ENCODE data around the gene UBASH3A. TPM values are rescaled to one million over a fixed set of nuclear protein-coding genes. Genes with fewer than 3 reads are reported as not detected.
A peak's percentile ranks its signal among the peaks of the same experiment; 100 is the strongest.

UBASH3A gene
- polyA plus RNA-seq, 2 of the 4 experiments (the other 2 are of a cell fraction): not detected

DNA sequence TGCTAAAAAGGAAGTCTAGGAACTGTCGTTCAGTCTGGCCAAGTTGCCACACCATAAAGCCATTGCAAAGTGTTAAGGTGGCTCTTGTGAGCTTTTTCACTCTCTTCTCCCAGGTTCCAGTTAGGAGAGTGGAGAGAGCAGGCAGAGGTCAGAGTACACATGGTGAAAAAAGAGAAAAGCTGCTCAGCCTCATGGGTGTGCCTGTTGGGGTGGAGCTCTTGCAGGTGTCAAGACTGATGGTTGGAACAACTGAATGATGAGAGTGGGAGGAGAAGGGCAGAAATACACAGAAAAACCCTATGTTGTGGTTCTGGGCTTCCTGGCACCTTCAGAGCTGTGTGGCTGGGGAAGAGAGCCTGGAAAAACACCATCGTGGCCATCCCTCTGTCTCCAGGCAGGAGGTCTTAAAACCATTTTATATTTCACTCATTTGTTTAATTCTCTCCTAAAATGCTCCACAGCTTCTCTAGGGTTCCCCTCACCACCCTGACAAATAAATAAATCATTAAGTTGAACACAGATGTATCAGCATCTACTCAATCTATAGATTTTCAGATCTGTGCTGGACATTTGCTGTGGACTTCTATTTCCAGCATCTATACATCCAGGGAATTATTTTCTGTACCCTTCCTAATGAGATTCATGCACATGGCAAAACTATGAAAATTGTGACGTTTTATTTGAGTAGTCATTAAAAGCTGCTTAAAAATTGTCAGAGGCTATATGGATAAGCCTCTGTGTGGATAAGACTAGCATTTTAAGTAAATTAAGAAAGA, 17.5 kb downstream of the UBASH3A start:
- POLR2A ChIA-PET: no interaction called here
- no peaks in the 10 kb centered on the region; the same call in 2 of the 3 replicates for H3K9me3 ChIP-seq
- H3K4me1 ChIP-seq: no peaks in the 10 kb centered on the region
- no peak overlapping the region for H3K4me2 ChIP-seq
- TF ChIP-seq HOXB13 (CRISPR knock-in tag; IDR thresholded peaks at IDR 0.05; ENCODE audit: low read depth): no peak
- TF ChIP-seq, protein P1, sequence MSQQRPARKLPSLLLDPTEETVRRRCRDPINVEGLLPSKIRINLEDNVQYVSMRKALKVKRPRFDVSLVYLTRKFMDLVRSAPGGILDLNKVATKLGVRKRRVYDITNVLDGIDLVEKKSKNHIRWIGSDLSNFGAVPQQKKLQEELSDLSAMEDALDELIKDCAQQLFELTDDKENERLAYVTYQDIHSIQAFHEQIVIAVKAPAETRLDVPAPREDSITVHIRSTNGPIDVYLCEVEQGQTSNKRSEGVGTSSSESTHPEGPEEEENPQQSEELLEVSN (IDR thresholded peaks at IDR 0.05; ENCODE audit: borderline replicate concordance, low read depth): no peak
- WGBS (ENCODE audit: missing lambda C conversion rate): 28% methylated on average over 3 of the region's 3 CpGs
- H3K4me3 ChIP-seq: no peak overlapping the region
- CTCF ChIA-PET: interaction anchor here (1.0 to 1.1 kb wide), 2 partner anchors 9 to 276 kb away, joined by 3 read pairs; no protein-coding TSS in a partner anchor
- ATAC-seq (no peak), FAIRE-seq (no peak), DNase-seq (ENCODE audit: low read depth in 1 of 2, low spot score in 1 of 2) (no peak)
- H3K27ac ChIP-seq: no peak overlapping the region

DNA sequence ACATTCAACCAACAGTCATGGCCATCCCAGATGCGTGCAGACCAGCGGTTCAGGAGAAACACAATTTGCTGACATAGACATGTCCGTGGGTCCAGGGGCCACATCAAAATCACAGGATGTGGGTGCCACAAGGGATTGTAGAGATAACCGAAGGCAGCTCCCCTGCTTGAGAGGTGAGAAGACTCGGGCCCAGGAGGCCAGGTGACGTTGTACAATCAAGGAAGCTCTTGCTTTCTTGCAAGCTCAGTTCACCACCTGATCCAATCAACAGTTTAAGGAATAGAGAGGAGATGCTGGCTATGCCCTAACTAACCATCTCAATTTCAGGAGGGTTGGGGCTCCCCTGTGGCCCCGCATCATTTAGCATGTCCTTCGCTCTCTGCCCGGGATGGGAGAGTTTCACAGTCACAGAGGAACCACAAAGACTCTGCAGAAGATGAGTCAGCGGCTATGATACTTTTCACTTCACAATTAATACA, 19.5 kb downstream of the UBASH3A start:
- TF ChIP-seq CBX8 (IDR thresholded peaks at IDR 0.05) (no peak), MAFK (IDR thresholded peaks at IDR 0.05; ENCODE audit: partially characterized antibody) (peak; percentile 38)
- TF ChIP-seq, protein P2, sequence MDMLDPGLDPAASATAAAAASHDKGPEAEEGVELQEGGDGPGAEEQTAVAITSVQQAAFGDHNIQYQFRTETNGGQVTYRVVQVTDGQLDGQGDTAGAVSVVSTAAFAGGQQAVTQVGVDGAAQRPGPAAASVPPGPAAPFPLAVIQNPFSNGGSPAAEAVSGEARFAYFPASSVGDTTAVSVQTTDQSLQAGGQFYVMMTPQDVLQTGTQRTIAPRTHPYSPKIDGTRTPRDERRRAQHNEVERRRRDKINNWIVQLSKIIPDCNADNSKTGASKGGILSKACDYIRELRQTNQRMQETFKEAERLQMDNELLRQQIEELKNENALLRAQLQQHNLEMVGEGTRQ (IDR thresholded peaks at IDR 0.05): no peak
- Histone ChIP-seq H3K4me2 (no peak overlapping the region), H3K27ac (no peak overlapping the region), H3K4me3 (no peak overlapping the region), H3K9me3 (no peaks in the 10 kb centered on the region; the same call in 2 of the 3 replicates), H3K4me1 (no peaks in the 10 kb centered on the region)
- ATAC-seq (no peak), DNase-seq (ENCODE audit: low read depth in 1 of 2, low spot score in 1 of 2) (no peak), FAIRE-seq (no peak)
- ChIA-PET CTCF (interaction anchor here (1.1 kb wide), 1 partner anchor 18 kb away, joined by 3 read pairs; no protein-coding TSS in a partner anchor), POLR2A (no interaction called here)
- WGBS (ENCODE audit: missing lambda C conversion rate): 54% methylated on average over 10 of the region's 10 CpGs

DNA sequence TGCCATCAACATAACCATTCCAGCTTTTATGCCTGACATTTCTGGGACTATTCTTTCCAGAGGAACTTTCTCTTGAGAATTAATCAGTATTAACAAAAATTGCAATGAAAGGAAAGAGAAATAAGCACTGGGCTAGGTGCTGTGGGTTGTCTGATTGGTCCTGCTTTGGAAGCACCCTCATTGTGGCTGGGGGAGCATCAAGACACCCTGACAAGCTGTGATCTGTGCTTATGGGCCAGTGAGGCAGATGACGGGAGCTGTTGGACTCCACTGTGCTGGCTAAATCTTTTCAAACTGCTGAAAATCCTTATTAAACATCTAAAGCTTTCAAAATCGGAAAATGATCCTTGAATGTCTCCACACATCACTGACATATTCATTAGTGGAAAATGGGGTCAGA, 20.0 kb downstream of the UBASH3A start:
- WGBS (ENCODE audit: missing lambda C conversion rate): 23% methylated on average over 2 of the region's 2 CpGs
- DNase-seq (ENCODE audit: low read depth in 1 of 2, low spot score in 1 of 2) (no peak), FAIRE-seq (no peak), ATAC-seq (no peak)
- CTCF ChIA-PET: interaction anchor here (1.1 kb wide), 1 partner anchor 19 kb away, joined by 3 read pairs; no protein-coding TSS in a partner anchor
- Histone ChIP-seq H3K4me1 (no peaks in the 10 kb centered on the region), H3K4me2 (no peak overlapping the region), H3K4me3 (no peak overlapping the region), H3K27ac (no peak overlapping the region), H3K9me3 (no peaks in the 10 kb centered on the region; the same call in 2 of the 3 replicates)
- no peak for TF ChIP-seq EHMT2 (IDR thresholded peaks at IDR 0.05; ENCODE audit: low read depth)
- TF ChIP-seq SREBF2 (IDR thresholded peaks at IDR 0.05): no peak
- TF ChIP-seq CHD4 (IDR thresholded peaks at IDR 0.05; ENCODE audit: borderline replicate concordance): no peak
- TF ChIP-seq, protein P3, sequence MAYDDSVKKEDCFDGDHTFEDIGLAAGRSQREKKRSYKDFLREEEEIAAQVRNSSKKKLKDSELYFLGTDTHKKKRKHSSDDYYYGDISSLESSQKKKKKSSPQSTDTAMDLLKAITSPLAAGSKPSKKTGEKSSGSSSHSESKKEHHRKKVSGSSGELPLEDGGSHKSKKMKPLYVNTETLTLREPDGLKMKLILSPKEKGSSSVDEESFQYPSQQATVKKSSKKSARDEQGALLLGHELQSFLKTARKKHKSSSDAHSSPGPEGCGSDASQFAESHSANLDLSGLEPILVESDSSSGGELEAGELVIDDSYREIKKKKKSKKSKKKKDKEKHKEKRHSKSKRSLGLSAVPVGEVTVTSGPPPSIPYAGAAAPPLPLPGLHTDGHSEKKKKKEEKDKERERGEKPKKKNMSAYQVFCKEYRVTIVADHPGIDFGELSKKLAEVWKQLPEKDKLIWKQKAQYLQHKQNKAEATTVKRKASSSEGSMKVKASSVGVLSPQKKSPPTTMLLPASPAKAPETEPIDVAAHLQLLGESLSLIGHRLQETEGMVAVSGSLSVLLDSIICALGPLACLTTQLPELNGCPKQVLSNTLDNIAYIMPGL (CRISPR knock-in tag; IDR thresholded peaks at IDR 0.05; ENCODE audit: borderline replicate concordance): no peak
- POLR2A ChIA-PET: no interaction called here

DNA sequence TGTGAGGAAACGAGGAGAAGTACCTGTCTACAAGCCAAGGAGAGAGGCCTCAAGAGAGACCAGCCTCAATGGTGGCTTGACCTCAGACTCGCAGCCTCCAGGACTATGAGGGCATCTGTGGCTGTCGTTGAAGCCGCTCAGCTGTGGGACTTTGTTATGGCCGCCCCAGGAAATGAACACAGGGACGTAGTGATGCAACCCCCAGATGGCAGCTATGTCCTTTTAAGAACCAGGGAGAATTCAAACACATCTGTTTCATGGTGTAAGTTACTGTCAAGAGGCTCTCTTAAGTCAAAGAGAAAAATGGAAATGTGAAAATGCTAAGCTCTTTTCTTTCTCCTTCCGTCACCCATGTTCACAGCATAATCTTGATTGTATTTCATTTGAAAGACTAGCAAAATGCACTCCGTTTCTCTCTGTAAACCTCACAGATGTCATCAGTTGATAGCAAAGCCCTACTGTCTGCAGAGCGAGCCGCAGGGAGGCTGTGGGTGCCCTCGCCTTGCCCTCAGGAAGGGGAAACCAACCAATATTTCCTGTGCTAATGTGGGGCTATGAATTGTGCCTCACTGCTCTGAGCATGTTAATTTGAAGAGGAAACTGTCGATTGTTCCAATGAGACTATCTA, 21.3 kb downstream of the UBASH3A start:
- no peak overlapping the region for H3K4me3 ChIP-seq
- no peak overlapping the region for H3K4me2 ChIP-seq
- DNase-seq (ENCODE audit: low read depth in 1 of 2, low spot score in 1 of 2): no peak
- H3K9me3 ChIP-seq: no peaks in the 10 kb centered on the region; the same call in 2 of the 3 replicates
- WGBS (ENCODE audit: missing lambda C conversion rate): 50% methylated on average over 7 of the region's 12 CpGs
- CTCF ChIA-PET: interaction anchor here (1.0 kb wide), 1 partner anchor 115 kb away, joined by 3 read pairs; no protein-coding TSS in a partner anchor
- POLR2A ChIA-PET: no interaction called here
- no peak overlapping the region for H3K27ac ChIP-seq
- ATAC-seq: no peak
- TF ChIP-seq MYC (IDR thresholded peaks at IDR 0.05; ENCODE audit: borderline replicate concordance, low read length) (no peak), TP53 (CRISPR knock-in tag; IDR thresholded peaks at IDR 0.05) (no peak), HDAC2 (IDR thresholded peaks at IDR 0.05) (no peak)
- TF ChIP-seq, protein P4, sequence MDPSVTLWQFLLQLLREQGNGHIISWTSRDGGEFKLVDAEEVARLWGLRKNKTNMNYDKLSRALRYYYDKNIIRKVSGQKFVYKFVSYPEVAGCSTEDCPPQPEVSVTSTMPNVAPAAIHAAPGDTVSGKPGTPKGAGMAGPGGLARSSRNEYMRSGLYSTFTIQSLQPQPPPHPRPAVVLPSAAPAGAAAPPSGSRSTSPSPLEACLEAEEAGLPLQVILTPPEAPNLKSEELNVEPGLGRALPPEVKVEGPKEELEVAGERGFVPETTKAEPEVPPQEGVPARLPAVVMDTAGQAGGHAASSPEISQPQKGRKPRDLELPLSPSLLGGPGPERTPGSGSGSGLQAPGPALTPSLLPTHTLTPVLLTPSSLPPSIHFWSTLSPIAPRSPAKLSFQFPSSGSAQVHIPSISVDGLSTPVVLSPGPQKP (IDR thresholded peaks at IDR 0.05; ENCODE audit: low read depth, low read length): no peak
- TF ChIP-seq, protein P3 (CRISPR knock-in tag; IDR thresholded peaks at IDR 0.05; ENCODE audit: borderline replicate concordance): no peak
- no peaks in the 10 kb centered on the region for H3K4me1 ChIP-seq
- no peak for FAIRE-seq

Data from A549 (cell line).